HG03460 (cell line): ENCODE data around the gene TMEM151A.
A peak's percentile ranks its signal among the peaks of the same experiment; 100 is the strongest.

ENCODE experiments used
- ATAC-seq: cut with Tn5 transposase; IDR thresholded peaks from one replicate; pipeline ENCODE4 v1.9.1; 2021; ENCODE audit not compliant: unreplicated experiment

TMEM151A gene

GRCh38 chr11:66334605-66335442 lies 43.1 kb downstream of the TMEM151A start:
- no peak for ATAC-seq

- ATAC-seq: no peak
Measured at GRCh38 chr11:66335531-66336233, 44.0 kb downstream of the TMEM151A start.

GRCh38 chr11:66336234-66337102 lies 44.8 kb downstream of the TMEM151A start, which contains the start of gene RIN1:
TSS of gene RIN1 (minus strand) at chr11:66336434. CDS start at chr11:66336402, 32 bp downstream.
- ATAC-seq: peak; percentile 69

GRCh38 chr11:66337103-66337899 lies 45.6 kb downstream of the TMEM151A start:
- no peak for ATAC-seq

DNA sequence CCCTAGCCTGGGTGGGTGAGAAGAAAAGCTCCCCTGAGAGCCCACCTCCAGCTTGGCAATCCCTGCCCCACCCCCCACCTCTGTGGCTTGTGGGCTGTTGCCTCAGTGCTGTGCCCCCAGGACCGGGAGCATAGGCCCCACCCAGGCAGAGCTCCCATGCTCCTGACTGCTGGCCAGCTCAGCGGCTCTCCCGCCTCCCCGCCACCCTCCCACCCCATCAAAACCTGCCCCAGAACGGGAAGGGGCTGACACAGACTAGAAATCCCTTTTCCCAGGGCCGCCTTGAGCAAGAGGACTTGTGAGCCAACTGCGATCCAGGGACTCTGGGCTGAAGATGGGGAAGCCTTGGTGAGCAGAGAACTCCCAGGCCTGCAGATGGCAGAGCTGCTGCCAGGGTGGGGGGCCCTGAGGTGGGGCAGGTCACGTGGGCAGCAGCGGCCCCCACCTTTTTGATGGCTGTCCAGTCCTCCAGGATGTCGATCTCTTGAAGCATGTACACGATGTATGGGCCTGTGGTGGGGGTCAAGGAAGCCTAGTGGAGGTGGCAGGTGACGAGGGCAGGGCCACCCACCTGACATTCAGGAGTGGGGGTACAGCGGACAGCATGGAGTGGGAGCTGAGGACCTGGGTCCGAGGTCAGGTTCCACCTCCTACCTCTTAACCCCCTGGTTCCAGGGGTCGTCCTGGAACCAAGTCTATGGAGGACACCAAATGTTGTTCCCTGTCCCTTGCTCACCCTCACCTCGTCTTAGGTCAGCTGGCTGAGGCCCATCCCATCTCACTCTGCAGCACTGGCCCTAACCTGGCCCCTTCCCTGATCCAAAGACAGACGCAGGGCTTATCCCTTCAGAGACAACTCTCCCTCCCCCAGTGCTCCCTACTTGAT lies 46.8 kb downstream of the TMEM151A start:
- no peak for ATAC-seq

DNA sequence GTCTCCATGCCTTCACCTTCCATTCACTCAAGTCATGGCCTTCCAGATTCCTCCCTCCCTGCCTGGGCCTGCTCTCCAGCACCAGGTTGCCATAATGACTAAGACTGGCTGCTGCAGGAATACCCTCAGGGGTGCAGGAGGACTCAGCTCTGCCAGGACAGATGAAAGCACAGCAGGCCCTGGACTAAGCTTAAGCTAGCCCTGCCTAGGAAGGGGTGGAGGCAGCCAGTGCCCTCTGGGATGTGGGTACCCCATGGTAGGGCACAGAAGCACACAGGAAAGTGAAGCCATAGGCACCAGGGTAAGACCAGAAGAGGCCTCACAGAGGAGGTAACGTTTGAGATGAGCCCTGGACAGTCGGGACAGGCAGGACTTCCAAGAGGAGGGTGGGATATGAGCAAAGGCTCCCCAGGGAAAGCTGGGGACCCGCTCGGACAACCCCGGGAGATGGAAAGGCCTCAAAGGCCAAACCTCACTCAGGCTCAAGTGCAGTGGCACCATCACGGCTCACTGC lies 47.5 kb downstream of the TMEM151A start:
- no peak for ATAC-seq

- ATAC-seq: no peak
Measured at GRCh38 chr11:66339686-66340483, 48.2 kb downstream of the TMEM151A start.

GRCh38 chr11:66340596-66341501 lies 49.2 kb downstream of the TMEM151A start:
- ATAC-seq: no peak

DNA sequence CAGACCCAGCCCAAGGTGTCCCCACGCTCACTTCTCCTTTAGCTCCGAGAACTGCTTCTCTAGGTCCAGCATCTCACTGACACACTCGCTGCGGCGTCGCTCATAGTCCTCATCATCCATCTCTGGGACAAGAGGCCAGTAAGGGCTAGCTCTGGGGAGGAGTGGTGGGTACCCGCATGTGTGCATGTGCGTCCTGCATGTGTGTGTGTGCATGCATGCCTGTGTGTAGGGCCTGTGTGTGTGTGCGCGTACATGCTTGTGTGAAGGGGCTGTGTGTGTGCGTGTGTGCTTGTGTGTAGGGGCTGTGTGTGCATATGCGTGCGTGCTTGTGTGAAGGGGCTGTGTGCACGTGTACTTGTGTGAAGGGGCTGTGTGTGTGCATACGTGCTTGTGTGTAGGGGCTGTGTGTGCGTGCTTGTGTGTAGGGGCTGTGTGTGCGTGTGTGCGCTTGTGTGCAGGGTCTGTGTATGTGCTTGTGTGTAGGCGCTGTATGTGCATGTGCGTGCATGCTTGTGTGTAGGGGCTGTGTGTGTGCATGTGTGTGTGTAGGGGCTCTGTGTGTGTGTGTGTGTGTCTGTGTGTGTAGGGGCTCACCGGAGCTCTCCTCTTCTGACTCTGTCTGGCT lies 49.9 kb downstream of the TMEM151A start:
- ATAC-seq: no peak

DNA sequence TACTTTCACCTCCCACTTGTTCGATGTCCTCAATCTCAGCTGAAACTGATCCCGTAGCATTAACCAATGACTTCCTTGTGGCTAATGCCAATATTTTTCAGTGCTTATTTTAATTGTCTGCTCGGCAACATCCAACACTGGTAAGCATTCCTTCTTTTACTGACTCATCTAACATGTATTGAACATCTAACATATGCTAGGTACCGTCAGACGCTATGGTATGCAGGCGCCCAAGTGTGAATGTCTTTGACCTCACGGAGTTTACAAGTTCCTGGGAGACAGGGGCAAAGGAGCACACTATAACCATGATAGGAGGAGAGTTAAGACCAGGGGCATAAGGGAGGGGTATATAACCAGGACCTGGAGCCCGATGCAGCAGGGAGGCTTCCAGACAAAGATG lies 51.5 kb downstream of the TMEM151A start:
- ATAC-seq: no peak

GRCh38 chr11:66344550-66345315 lies 53.0 kb downstream of the TMEM151A start, which contains the start of gene BRMS1:
TSS of gene BRMS1 (minus strand) at chr11:66345104. CDS start at chr11:66342234, 2,870 bp downstream.
- ATAC-seq: peak; percentile 69

GRCh38 chr11:66345316-66345649 lies 53.6 kb downstream of the TMEM151A start:
- ATAC-seq: no peak
